HFFc6 (cell line): Measurements from ENCODE around the gene ZNF208. TPM values are rescaled to one million over a fixed set of nuclear protein-coding genes. Genes with fewer than 3 reads are reported as not detected.

Experiments
- DNase-seq: peaks from one replicate; pipeline ENCODE4 v3.0.0-alpha.2; 2018
- H3K27ac Mint-ChIP-seq: 2 replicates; pipeline ENCODE4 v1.8.0; 2020; ENCODE audit warnings: mild to moderate bottlenecking, mixed read lengths
- H3K27me3 Mint-ChIP-seq: 2 replicates; pipeline ENCODE4 v1.8.0; 2021; ENCODE audit warnings: mild to moderate bottlenecking, moderate library complexity, mixed read lengths; ENCODE audit not compliant: insufficient read depth
- H3K36me3 Mint-ChIP-seq: 2 replicates; pipeline ENCODE4 v1.8.0; 2021; ENCODE audit warnings: low read depth, mixed read lengths
- H3K4me1 Mint-ChIP-seq: 2 replicates; pipeline ENCODE4 v1.8.0; 2020; ENCODE audit warnings: low read depth, mixed read lengths
- H3K4me3 Mint-ChIP-seq: 2 replicates; pipeline ENCODE4 v1.8.0; 2020; ENCODE audit warnings: mild to moderate bottlenecking, moderate library complexity, mixed read lengths
- H3K9me3 Mint-ChIP-seq: 2 replicates; pipeline ENCODE4 v1.8.0; 2020; ENCODE audit warnings: mild to moderate bottlenecking, mixed read lengths
- total RNA-seq, 6 experiments: library from RNA; stranded (reverse); fragmentation: NEBNext Ultra II Directional; extraction: Animal tissue kit (Norgen Biotek cat#: 25700); gene quantifications; 2 replicates in 1 of 6; 3 replicates in 5 of 6; pipeline ENCODE4 v1.2.3, GENCODE V29; 2021
- TF ChIP-seq, protein P1 (sequence below): fragments of 200-600 bp; sonication (generic); IDR thresholded peaks from 2 replicates; pipeline ENCODE4 v1.5.0; 2021; ENCODE audit warnings: antibody characterized with exemption, mild to moderate bottlenecking

The ZNF208 gene
- total RNA-seq, 6 experiments from 2014 or later = 0.08 to 0.16 (median 0.14) TPM; not detected in 3

DNA sequence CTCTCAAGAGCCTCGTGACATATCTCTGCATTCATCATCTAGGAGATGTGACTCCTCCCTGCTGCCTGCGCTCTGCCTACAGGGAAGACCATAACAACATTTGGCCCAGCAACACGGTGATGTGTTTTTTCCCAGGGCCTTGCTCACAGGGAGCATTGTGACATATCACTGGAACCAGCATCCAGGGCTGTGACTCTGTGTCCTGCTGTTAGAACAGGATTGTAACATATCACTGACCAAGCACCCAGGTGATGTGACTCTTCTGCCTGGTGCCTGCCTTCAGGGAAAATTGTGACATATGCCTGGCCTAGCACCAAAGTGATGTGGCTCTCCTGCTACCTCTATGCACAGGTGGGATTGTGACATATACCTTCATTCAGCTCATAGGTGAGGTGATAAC, 95.3 kb downstream of the ZNF208 start:
- TF ChIP-seq, protein P1, sequence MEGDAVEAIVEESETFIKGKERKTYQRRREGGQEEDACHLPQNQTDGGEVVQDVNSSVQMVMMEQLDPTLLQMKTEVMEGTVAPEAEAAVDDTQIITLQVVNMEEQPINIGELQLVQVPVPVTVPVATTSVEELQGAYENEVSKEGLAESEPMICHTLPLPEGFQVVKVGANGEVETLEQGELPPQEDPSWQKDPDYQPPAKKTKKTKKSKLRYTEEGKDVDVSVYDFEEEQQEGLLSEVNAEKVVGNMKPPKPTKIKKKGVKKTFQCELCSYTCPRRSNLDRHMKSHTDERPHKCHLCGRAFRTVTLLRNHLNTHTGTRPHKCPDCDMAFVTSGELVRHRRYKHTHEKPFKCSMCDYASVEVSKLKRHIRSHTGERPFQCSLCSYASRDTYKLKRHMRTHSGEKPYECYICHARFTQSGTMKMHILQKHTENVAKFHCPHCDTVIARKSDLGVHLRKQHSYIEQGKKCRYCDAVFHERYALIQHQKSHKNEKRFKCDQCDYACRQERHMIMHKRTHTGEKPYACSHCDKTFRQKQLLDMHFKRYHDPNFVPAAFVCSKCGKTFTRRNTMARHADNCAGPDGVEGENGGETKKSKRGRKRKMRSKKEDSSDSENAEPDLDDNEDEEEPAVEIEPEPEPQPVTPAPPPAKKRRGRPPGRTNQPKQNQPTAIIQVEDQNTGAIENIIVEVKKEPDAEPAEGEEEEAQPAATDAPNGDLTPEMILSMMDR = no peak
- DNase-seq = no peak
- Mint-ChIP-seq H3K9me3 (peaks cover 68% of the 10 kb centered on the region), H3K27me3 (no peaks in the 10 kb centered on the region), H3K36me3 (no peaks in the 10 kb centered on the region), H3K4me1 (no peaks in the 10 kb centered on the region), H3K27ac (no peak overlapping the region), H3K4me3 (no peak overlapping the region)

DNA sequence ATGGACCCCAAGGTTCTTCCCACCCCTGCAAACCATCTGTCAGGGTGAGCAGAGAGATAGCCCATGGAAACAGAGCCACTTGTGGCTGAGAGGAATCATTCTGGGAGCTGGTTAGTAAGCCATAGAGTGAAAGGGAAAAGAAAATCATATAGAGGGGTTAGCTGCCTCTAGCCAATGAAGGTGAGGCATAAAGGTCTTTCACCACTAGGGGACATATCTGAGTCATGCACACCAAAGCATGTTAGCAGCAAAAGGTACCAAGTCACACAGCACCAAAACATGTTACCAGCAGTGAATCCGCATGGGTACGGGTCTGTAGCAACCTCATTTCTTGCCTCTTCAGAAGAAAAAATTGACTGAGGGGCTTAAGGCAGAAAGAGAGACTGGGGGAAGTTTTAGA, 98.1 kb downstream of the ZNF208 start:
- Mint-ChIP-seq H3K4me3 (no peak overlapping the region), H3K9me3 (peaks cover 63% of the 10 kb centered on the region), H3K27ac (no peak overlapping the region), H3K4me1 (no peaks in the 10 kb centered on the region), H3K27me3 (no peaks in the 10 kb centered on the region), H3K36me3 (no peaks in the 10 kb centered on the region)
- TF ChIP-seq, protein P1 = 0 out of 2 replicates have a peak, but pooled peaks have one; percentile 6
- DNase-seq = no peak

DNA sequence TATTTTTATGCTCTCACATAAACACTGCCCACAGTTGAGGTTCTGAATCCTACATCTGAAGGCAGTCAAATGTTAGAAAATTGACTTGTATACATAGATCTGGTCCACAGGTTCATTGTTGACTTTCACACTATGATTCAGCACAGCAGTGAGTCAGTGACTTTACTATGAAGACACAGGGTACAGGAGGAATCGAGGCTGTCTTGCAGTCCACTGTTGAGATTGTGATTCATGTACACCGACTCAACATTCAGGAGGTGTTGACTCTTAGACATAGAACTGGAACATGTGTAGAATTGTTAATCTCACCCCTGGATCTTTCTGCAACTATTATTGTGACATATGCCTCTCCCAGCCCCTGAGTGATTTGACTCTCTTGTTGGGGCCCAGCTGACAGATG, 100.4 kb downstream of the ZNF208 start:
- H3K4me3 Mint-ChIP-seq = no peak overlapping the region
- DNase-seq = no peak
- no peaks in the 10 kb centered on the region for H3K36me3 Mint-ChIP-seq
- H3K27ac Mint-ChIP-seq = no peak overlapping the region
- peaks cover 66% of the 10 kb centered on the region for H3K9me3 Mint-ChIP-seq
- no peaks in the 10 kb centered on the region for H3K4me1 Mint-ChIP-seq
- H3K27me3 Mint-ChIP-seq = no peaks in the 10 kb centered on the region
- TF ChIP-seq, protein P1 = no peak

DNA sequence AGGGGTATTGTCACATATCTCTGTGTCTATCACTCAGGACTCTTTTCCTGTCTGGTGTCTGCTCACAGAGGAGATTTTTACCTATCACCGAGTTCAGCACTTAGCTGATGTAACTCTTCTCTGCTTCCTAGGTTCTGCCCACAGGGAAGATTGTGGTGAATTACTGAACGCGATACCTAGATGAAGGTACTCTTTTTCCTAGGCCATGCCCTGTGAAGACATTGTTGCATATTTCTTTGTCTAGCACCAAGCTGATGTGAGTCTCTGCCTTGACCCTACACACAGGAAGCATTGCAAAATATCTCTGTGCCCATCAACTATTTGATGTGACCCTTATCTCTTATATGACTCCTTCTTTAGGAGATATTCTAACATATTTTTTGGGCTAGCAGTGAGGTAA, 102.7 kb downstream of the ZNF208 start:
- no peaks in the 10 kb centered on the region for H3K36me3 Mint-ChIP-seq
- no peak overlapping the region for H3K4me3 Mint-ChIP-seq
- peaks cover 77% of the 10 kb centered on the region for H3K9me3 Mint-ChIP-seq
- H3K27ac Mint-ChIP-seq = no peak overlapping the region
- no peaks in the 10 kb centered on the region for H3K4me1 Mint-ChIP-seq
- TF ChIP-seq, protein P1 = no peak
- H3K27me3 Mint-ChIP-seq = no peaks in the 10 kb centered on the region
- no peak for DNase-seq

DNA sequence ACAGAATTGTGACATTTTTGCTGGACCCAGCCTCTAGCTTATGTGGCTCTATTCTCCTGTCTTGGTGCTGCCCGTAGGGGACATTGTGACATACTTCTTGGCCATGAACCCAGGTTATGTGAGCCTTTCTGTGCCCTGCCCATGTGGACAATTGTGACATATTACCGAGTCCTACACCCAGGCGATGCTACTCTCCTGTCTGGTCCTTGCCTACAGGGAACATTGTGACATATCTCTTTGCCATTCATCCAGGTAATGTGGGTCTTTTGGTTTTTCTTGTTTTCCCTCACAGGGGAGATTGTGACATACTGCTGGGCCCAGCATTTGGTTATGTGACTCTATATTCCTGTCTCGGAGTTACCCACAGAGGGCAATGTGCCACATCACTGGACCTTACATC, 103.2 kb downstream of the ZNF208 start:
- Mint-ChIP-seq H3K36me3 (no peaks in the 10 kb centered on the region), H3K27me3 (no peaks in the 10 kb centered on the region), H3K27ac (no peak overlapping the region), H3K4me1 (no peaks in the 10 kb centered on the region), H3K9me3 (peaks cover 80% of the 10 kb centered on the region), H3K4me3 (no peak overlapping the region)
- DNase-seq = no peak
- TF ChIP-seq, protein P1 = no peak

DNA sequence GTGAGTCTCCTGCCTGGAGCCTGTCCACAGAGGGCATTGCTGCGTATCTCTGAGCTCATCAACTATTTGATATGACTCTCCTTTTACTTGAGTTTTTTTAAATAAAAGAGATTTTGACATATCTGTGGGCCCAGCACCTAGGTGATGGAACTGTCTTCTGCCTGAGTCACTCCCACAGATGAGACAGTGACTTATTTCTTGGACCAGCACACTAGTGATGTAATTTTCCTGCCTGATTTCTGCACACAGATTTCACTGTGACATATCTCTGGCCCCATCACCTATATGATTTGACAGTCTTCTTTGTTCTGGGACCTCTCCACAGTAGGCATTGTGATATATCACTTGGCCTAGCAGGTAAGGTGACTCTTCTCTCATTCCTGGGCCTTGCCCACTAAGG, 108.2 kb downstream of the ZNF208 start:
- no peak overlapping the region for H3K4me3 Mint-ChIP-seq
- no peaks in the 10 kb centered on the region for H3K27me3 Mint-ChIP-seq
- no peaks in the 10 kb centered on the region; the same call in 1 of the 2 replicates for H3K36me3 Mint-ChIP-seq
- H3K4me1 Mint-ChIP-seq = no peaks in the 10 kb centered on the region
- TF ChIP-seq, protein P1 = no peak
- H3K27ac Mint-ChIP-seq = no peak overlapping the region
- peaks cover 66% of the 10 kb centered on the region for H3K9me3 Mint-ChIP-seq
- no peak for DNase-seq
